Stimulated activated CD8-positive, alpha-beta memory T cell treated with anti-CD3 and anti-CD28 coated beads, Interleukin-15, amount 100 ng/mL, for 24 hours (primary cell): ENCODE results near the gene NRP1.

Experiments used
- DNase-seq: peaks from one replicate; pipeline ENCODE4 v3.0.0-alpha.2; 2020; ENCODE audit warnings: low read depth

Gene NRP1

DNA sequence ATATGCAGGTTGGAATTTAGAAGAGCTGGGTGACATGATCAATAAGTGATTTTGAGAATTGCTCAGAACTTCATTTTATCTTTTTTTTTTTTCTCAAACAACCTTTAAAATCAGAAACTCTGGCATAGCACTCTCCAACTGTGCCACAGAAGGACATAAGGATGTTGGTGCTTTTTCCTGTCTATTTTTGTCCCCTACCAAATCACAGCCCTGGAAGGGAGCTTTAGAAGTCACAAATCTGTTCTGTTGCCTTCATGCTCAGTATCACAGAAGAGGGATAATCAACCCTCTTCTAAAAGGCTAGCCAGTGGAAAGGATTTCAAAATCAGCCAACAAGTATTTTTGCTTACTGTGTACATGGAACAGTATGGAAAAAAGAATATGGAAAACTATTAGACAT is 14.8 kb upstream of the NRP1 start:
- no peak for DNase-seq

- no peak for DNase-seq
Observed at GRCh38 chr10:33347211-33347610, 12.7 kb upstream of the NRP1 start.

DNA sequence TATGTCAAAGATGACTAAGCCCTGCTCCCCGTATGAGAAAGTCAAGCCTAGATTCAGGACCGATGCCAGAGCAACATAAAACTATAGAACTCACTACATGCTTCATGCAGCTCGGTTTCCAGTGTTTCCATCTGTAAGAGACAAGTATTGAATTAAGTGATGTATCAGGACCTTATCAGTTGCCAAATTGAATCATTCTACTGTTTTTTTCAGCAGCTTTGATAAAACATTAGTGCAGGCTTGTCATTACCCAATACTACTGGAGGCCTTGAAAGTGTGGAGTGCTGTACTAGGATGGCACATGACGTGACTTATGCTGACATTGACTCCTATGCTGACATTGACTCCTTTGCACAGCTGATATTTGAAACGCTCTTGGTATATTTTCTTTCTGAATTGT is 10.8 kb upstream of the NRP1 start:
- DNase-seq: no peak

DNA sequence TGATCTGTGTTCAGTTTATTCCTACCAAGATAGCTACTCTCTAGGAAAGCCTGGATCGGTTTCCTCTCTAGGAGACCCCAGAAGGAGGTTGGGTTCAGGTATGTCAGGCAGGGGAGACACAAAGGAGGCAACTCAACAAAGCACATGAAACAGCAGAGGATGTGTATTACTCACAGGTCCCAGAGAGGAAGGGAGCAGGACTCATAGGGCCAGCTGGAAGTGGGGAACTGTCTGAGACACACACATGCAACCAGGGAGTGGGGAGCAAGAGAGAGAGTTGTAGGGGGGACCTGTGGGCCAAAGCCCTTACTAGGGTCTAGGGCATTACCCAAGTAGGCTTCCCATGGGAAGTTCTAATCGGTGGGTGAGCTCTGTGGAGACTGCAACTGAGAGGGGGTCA is 10.2 kb upstream of the NRP1 start:
- DNase-seq: no peak

DNA sequence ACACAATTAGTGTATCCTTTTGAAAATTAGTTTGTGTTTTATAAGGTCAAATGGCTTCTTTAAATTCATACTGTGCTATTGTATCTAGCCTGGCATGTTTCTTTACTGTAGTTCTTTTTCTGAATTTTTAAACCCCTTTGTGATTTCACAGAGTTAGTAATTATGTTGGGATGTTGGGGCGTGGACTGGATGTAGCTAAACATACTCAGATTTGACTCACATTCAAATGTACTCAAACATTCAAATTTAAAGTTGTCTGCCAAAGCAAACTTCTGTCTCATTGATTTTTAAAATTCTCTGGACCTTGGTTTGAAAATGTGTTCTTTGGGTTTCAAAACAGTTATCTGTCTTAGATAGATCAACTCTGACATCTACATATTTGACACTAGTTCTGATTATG is 7.2 kb upstream of the NRP1 start:
- DNase-seq: no peak

DNA sequence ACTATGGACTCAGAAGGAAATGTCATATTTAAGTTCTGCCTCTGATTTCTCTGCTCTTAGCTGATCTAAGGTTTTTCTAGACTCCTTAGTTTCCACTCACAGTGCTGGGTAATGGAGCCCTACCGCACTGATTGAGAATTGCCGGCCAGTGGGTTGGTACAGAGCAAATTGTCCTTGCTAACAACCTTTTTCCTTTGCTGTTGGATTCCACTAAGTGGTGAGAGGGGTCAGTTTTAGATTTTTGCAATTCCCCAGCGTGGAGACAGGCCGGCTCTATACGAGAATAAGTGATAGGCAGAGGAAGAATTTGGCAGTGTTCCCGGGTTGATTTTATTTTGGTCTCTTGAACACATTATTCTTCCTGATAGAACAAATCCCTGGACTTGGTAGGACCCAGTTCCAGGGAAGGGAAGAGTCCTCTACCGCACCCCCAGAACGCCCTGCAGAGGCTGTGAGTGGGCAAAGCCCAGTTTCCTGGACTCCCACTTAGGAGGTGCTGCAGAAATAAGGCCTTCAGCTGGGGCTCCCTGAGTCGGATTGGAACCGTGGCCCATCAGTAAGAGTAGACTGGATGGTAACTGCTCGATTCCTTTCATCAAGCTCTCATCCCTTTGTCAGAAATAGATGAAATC is 3.0 kb upstream of the NRP1 start:
- no peak for DNase-seq

- DNase-seq: no peak
Observed at GRCh38 chr10:33336582-33337325, 2.3 kb upstream of the NRP1 start.

GRCh38 chr10:33335801-33336581 is 1.5 kb upstream of the NRP1 start:
- no peak for DNase-seq

- DNase-seq: no peak
Observed at GRCh38 chr10:33335551-33335800, 1.0 kb upstream of the NRP1 start.

DNA sequence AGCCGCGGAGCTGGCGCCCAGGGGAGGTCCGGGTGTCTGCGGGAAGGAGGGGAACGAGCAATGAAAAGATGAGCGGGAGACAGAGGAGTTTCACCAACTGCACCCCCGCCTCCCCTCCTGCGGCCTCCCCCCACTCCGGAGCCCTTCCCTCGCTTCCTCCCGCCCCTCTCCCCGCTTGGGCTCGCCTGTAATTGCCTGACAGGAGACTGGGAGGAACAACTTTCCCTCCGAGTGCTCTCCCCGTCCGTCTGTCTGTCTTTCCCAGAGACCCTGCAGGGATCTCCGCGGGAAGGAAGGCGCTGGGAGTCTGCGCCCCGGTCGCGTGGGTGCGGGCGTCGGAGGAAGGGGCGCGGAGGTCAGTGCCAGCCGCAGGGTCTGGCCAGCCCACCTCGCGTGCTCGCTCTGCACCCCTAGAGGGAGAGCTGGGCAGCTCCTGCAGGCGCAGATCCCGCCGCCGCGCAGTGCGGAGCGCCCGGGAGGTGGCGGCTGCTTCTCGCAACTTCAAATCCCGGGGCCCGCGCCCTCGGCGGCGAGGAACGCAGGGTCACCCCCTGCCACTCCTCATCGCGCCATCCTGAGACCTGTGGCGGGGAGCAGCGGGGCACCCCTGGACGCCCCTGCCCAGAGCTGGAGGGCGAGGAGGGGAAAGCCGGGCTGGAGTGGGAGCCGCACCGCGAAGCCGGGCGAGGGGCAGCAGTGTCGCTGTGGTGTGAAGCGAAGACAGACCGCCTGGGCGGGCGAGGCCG is 511 bp upstream of the NRP1 start:
- no peak for DNase-seq

- no peak for DNase-seq
Observed at GRCh38 chr10:33333260-33334101, 986 bp downstream of the NRP1 start.

GRCh38 chr10:33332183-33333065 is 2.0 kb downstream of the NRP1 start:
- DNase-seq: no peak

- no peak for DNase-seq
Observed at GRCh38 chr10:33331379-33331694, 3.1 kb downstream of the NRP1 start.

GRCh38 chr10:33330543-33331378 is 3.7 kb downstream of the NRP1 start:
- peak; percentile 67 for DNase-seq

DNA sequence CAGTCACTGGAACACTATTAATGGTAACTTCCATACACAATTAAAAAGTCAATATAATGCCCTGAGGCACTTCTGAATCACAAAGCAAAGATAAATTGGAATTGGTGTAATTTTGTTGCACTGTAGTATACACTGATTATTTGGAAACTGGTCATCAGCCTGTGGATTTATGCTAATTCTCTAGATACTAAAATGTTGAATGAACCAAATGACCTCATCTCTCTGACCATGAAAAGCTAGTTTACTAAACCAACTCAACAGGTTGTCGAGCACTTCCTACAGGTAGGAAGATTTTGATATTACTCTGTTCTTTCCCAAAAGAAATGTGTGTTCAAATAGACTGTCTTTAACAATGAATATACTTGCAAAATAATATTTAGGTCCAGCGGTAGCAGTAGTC is 5.3 kb downstream of the NRP1 start:
- DNase-seq: no peak

GRCh38 chr10:33328253-33328652 is 6.2 kb downstream of the NRP1 start:
- no peak for DNase-seq

GRCh38 chr10:33327751-33328150 is 6.7 kb downstream of the NRP1 start:
- DNase-seq: no peak

DNA sequence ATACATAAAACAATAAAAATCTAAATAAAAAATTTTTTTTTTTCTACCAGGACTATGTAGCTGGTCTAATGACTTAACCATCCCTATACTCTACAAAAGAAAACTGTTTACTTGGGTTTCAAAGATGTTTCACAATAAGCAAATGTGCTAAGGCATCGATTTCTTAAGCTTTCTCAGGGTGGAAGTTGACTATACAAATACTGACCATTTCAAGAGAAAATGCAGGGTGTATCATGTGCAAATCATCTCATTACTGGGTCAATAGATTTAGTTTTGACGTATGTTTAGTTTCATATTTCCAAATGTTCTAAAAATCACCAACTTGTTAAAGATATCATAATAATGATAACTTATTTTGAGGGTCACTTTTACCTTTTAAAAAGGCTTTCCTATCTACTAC is 7.5 kb downstream of the NRP1 start:
- DNase-seq: no peak

GRCh38 chr10:33325929-33326328 is 8.5 kb downstream of the NRP1 start:
- DNase-seq: no peak

- no peak for DNase-seq
Observed at GRCh38 chr10:33323721-33324120, 10.7 kb downstream of the NRP1 start.
